HepG2 (cell line): Measurements from ENCODE around the gene ADGRG1. TPM values are rescaled to one million over a fixed set of nuclear protein-coding genes. Genes with fewer than 3 reads are reported as not detected.

Experiments used
- ARID4A ChIP-seq: sonication (generic); formaldehyde crosslinking; IDR thresholded peaks from 2 replicates; pipeline ENCODE4 v1.5.0; 2020; ENCODE audit warnings: mild to moderate bottlenecking, missing genetic modification reagents, borderline replicate concordance
- ASH2L ChIP-seq: fragments of 300-600, 200-600 bp; sonication (generic); IDR thresholded peaks from 2 replicates; pipeline ENCODE4 v1.7.0; 2017; ENCODE audit warnings: low read depth, mild to moderate bottlenecking, moderate library complexity, mixed read lengths, low read length; ENCODE audit not compliant: insufficient read length
- CSRNP2 ChIP-seq: sonication (generic); formaldehyde crosslinking; conservative IDR thresholded peaks from 2 replicates; pipeline ENCODE4 v1.8.0; 2022; ENCODE audit warnings: low read depth, missing genetic modification reagents
- GMEB1 ChIP-seq: sonication (generic); formaldehyde crosslinking; IDR thresholded peaks from 2 replicates; pipeline ENCODE4 v1.5.1; 2020; ENCODE audit warnings: missing genetic modification reagents, mild to moderate bottlenecking, borderline replicate concordance
- KDM6A ChIP-seq: IDR thresholded peaks from 2 replicates; pipeline ENCODE4 v1.6.1; 2016; ENCODE audit warnings: low read depth
- NRL ChIP-seq: sonication (generic); formaldehyde crosslinking; IDR thresholded peaks from 2 replicates; pipeline ENCODE4 v1.5.0; 2020; ENCODE audit warnings: missing genetic modification reagents, mild to moderate bottlenecking, moderate library complexity, borderline replicate concordance
- PAXIP1 ChIP-seq: sonication (generic); formaldehyde crosslinking; conservative IDR thresholded peaks from 2 replicates; pipeline ENCODE4 v1.4.0; 2020; ENCODE audit warnings: mild to moderate bottlenecking, missing genetic modification reagents, moderate library complexity
- PHF21A ChIP-seq: sonication (generic); formaldehyde crosslinking; IDR thresholded peaks from 2 replicates; pipeline ENCODE4 v1.5.0; 2020; ENCODE audit warnings: mild to moderate bottlenecking, missing genetic modification reagents
- SOX6 ChIP-seq, 2 experiments: fragments of 450-650 bp in 1 of 2; sonication (generic) in 1 of 2; formaldehyde crosslinking in 1 of 2; IDR thresholded peaks; 2 replicates each; pipeline versions ENCODE4 v1.4.0 to v1.6.1; 2017 to 2020; ENCODE audit warnings: antibody characterized with exemption in 1 of 2, mild to moderate bottlenecking in 1 of 2, missing genetic modification reagents in 1 of 2
- ZFP1 ChIP-seq: IDR thresholded peaks from 2 replicates; pipeline ENCODE4 v1.6.1; 2016
- ZNF556 ChIP-seq: sonication (generic); formaldehyde crosslinking; IDR thresholded peaks from 2 replicates; pipeline ENCODE4 v1.4.0; 2020; ENCODE audit warnings: mild to moderate bottlenecking, missing genetic modification reagents, borderline replicate concordance
- ZNF792 ChIP-seq: IDR thresholded peaks from 2 replicates; pipeline ENCODE4 v1.6.1; 2016
- polyA plus RNA-seq, 8 experiments: library from polyadenylated mRNA; depleted of rRNA in 3 of 8; stranded (reverse) in 7 of 8; unstranded in 1 of 8; fragments of >200 nt; fragmentation: Illumina TruSeq in 4 of 8; extraction: Trizol in 4 of 8; gene quantifications; 2 replicates each; pipeline versions ENCODE4 v1.2.1 to v1.2.3, GENCODE V29; 2011 to 2016; ENCODE audit warnings: low read depth in 4 of 8, missing spikeins in 1 of 8, mixed read lengths in 1 of 8; ENCODE audit not compliant: insufficient read depth in 1 of 8
- total RNA-seq, 5 experiments: library from RNA; depleted of rRNA; stranded (reverse); fragments of >200 nt; fragmentation: Illumina TruSeq; extraction: Trizol; gene quantifications; 2 replicates each; pipeline ENCODE4 v1.2.3, GENCODE V29; 2016; ENCODE audit warnings: low read depth in 1 of 5

The ADGRG1 gene
- total and polyA plus RNA-seq, 2 of the 13 experiments (the other 11 are each of a cell fraction or from before 2014, with no cell fraction given), result 2.7 to 5.9 TPM

GRCh38 chr16:57700781-57701551 is 72.5 kb downstream of the ADGRG1 start (continued):
- TF ChIP-seq PAXIP1 (CRISPR knock-in tag) (peak; percentile 69), KDM6A (CRISPR knock-in tag) (no peak), GMEB1 (CRISPR knock-in tag) (peak; percentile 30; the same call in 1 of the 2 replicates), SOX6 (IDR thresholded peaks at IDR 0.05) (no peak), SOX6 (CRISPR knock-in tag; IDR thresholded peaks at IDR 0.05) (peak; percentile 72; the same call in 1 of the 2 replicates), ZFP1 (CRISPR knock-in tag) (0 out of 2 replicates have a peak, but pooled peaks have one; percentile 33), ARID4A (0 out of 2 replicates have a peak, but pooled peaks have one; percentile 12), ASH2L (peak; percentile 39), ZNF556 (peak; percentile 49; the same call in 1 of the 2 replicates), CSRNP2 (CRISPR knock-in tag) (no peak), ZNF792 (CRISPR knock-in tag) (peak; percentile 40; the same call in 1 of the 2 replicates), NRL (no peak; the same call in 1 of the 2 replicates), PHF21A (peak; percentile 87)
